ENCODE data around the gene PARD6G.

Gene PARD6G, protein sequence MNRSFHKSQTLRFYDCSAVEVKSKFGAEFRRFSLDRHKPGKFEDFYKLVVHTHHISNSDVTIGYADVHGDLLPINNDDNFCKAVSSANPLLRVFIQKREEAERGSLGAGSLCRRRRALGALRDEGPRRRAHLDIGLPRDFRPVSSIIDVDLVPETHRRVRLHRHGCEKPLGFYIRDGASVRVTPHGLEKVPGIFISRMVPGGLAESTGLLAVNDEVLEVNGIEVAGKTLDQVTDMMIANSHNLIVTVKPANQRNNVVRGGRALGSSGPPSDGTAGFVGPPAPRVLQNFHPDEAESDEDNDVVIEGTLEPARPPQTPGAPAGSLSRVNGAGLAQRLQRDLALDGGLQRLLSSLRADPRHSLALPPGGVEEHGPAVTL

DNA sequence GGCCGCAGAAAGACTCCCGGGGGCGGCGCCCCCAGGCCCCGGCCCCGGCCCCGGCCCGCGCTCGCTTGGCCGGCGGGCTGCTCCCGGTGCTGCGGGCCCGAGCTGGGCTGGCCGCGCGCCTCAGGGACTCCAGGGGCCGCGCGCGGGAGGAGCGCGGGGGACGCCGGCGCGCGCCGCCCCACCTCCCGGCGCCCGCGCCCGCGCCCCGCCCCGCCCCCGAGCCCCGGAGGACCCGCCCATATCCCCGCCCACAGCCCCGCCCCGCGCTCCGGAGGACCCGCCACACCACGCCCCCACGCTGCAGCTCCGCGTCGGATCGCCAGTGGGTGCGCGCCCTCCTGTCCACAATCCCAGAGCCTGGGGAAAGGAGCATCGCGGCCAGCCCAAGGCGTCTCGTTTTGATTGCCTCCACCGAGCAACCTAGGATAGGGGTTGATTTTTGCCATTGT, at the start of gene PARD6G:
Gene PARD6G, minus strand, starts transcription at position 122 of the 449 bp plus-strand sequence. CDS start 166 bp downstream, outside the sequence.
- DNase-seq (ENCODE audit: low read depth in 2 of 2), result peak; percentile 55

DNA sequence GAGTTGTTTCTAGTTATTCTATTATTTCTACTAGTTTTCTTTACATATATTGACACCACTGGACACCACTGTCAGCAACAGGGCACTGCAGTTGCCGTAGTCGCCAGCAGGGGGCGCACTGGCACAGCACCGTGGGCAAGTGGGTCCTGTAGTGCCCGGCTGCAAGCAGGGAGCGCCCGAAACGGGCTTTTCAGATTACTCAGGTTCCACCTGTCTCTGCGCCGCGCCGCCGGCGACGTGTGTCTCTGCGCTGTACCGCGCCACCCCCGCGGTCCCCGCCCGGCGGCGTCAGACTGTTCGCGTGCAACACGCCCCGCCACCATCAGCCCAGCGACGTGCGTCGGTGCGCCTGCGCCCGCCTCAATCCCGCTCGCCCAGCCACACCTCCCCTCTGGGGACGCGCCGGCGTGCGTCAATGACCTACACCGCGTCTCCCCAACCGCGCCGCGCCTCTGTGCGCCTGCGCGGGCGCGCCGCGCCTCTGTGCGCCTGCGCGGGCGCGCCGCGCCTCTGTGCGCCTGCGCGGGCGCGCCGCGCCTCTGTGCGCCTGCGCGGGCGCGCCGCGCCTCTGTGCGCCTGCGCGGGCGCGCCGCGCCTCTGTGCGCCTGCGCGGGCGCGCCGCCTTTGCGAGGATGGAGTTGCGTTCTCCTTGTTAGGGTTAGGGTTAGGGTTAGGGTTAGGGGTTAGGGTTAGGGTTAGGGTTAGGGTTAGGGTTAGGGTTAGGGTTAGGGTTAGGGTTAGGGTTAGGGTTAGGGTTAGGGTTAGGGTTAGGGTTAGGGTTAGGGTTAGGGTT, 15.1 kb upstream of the PARD6G start:
- DNase-seq (ENCODE audit: low read depth in 2 of 2), result peak in 1 of 2 donors; percentile 43

DNA sequence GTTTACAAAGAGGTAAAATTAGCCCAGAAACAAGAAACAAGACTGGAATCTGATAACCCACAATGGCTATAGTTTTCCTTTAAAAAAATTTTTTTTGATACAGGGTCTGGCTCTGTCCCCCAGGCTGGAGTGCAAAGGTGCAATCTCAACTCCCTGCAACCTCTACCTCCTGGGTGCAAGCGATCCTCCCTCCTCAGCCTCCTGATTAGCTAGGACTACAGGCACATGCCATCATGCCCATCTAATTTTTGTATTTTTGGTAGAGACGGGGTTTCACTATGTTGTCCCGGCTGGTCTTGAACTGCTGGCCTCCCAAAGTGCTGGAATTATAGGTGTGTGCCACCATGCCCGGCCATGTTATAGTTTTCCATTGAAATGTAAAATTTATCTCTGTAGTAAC, 12.3 kb upstream of the PARD6G start:
- DNase-seq (ENCODE audit: low read depth in 2 of 2), result no peak

DNA sequence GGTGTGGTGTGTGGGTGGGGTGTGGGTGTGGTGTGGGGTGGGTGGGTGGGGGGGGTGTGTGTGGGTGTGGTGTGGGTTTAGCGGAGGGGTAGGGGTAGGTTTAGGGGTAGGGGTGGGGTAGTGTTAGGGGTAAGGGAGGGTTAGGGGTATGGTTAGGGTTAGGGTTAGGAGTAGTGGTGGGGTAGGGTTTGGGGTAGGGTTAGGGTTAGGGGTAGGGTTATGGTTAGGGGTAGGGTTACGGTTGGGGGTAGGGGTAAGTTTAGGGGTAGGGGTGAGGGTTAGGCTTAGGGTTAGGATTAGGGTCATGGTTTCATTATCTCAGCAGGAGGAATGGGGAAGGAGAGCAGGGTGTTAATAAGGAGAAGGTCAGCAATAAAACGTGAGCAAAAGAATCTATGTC, 11.3 kb upstream of the PARD6G start:
- no peak for DNase-seq (ENCODE audit: low read depth in 2 of 2)

DNA sequence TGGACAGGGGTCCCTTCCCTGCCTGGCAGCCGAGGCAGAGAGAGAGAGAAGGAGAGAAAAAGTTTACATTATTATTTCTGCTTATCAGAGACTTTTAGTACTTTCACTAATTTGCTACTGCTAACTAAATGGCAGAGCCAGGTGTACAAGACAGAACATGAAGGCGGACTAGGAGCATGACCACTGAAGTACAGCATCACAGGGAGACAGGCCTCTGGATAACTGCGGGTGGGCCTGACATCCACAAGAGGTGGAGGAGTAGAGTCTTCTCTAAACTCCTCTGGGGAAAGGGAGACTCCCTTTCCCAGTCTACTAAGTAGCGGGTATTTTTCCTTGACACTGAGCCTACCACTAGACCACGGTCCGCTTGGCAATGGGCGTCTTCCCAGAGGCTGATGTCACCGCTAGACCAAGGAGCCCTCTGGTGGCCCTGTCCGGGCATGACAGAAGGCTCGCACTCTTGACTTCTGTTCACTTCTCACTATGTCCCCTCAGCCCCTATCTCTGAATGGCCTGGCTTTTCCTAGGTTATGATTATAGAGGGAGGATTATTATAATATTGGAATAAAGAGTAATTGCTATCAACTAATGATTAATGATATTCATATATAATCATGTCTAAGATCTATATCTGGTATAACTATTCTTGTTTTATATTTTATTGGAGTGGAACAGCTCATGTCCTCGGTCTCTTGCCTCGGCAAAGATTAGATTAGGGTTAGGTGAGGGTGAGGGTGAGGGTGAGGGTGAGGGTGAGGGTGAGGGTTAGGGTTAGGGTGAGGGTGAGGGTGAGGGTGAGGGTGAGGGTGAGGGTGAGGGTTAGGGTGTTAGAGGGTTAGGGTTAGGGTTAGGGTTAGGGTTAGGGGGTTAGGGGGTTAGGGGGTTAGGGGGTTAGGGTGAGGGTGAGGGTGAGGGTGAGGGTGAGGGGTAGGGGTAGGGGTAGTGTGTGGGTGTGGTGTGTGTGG, 10.5 kb upstream of the PARD6G start:
- peak; percentile 34 to 59 for DNase-seq (ENCODE audit: low read depth in 2 of 2)

DNA sequence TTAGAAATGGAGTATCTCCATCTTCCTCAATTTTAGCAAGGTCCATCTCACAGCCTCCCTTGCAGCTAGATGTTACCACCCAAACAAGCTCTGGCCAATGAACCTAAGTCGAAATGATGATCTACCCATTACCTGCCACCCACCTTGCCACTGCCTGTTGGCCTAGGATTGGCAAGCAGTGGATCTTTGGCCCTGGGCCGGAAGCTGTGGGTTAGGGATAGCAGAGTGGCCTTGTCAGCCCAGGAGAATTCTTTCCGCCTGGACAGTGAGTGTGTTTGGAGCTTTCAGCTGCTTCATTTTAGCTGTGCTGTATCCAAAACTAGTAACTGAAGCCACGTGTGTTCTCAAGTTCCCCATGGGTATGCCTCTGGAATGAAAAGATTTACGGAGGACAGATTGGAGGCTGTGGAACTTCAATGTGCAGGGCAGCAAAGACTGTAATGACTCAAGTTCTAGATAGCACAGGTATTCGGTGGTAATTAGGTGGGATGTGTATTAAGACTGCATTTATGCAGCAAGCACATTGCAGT, 7.7 kb upstream of the PARD6G start:
- DNase-seq (ENCODE audit: low read depth in 2 of 2), result no peak

DNA sequence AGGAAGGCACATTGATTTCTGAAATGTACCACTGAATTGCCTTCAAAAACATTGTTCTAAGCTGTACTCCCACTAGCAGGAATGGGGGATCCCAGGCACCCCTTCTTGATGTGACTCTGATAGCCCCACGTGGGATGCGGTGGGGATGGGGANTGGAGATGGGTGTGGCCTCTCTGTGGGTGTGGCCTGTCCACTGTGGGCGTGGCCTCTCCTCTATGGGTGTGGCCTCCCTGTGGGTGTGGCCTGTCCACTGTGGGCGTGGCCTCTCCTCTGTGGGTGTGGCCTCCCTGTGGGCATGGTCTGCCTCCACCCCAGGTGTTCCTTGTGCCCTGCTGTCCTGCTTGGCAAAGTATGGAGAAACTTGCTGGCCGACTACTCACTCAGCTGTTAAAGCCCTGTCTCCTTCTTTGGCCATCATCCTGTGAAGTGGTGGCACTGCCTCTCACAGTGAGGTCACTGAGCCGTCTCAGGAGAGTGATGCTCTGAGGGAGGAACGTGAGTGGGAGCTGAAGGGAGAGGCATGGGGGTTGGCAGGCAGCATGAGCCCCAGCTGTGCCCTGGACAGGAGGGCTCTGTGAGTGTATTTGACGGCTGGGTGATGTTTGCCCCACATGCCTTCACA, 6.7 kb upstream of the PARD6G start:
- DNase-seq (ENCODE audit: low read depth in 2 of 2), result peak in 1 of 2 donors; percentile 17

DNA sequence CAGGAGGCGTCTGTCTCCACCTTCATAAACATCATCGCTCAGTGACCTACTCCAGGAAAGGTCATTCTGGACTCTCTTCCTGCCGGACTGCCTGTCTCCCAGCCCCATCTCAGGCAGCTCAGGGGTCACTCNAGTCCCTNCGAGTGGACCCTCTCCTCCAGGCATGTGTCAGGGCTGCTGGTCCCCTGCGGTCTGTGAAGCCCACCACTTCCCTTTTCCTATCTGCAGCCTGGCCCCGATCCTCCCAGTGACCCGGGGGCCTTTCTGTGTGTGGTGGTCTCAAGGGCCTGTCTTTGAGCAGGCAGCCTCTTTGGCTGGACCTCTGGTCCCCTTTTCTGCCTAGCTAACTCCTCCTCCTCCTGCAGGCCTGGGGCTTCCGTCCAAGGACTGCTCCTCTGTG, 5.9 kb upstream of the PARD6G start:
- DNase-seq (ENCODE audit: low read depth in 2 of 2), result no peak

DNA sequence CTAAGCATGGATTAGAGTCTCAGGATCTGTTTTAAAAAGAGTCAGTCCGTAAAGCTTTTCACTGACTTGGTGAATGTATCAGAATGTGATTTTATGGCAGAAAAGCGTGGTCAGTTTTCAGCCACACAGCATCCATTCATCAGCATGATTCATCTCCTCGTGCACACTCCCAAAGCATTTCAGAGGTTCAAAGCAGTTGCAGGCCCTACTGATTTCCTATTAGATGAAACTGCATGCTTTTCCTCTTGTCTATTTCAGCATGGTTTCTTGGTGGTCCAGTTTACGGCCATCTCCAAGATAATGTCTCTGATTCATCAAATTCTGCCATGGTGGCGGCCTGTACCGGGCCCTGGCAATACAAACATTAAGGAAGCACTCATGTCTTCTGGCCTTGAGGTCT, 4.8 kb upstream of the PARD6G start:
- no peak for DNase-seq (ENCODE audit: low read depth in 2 of 2)

DNA sequence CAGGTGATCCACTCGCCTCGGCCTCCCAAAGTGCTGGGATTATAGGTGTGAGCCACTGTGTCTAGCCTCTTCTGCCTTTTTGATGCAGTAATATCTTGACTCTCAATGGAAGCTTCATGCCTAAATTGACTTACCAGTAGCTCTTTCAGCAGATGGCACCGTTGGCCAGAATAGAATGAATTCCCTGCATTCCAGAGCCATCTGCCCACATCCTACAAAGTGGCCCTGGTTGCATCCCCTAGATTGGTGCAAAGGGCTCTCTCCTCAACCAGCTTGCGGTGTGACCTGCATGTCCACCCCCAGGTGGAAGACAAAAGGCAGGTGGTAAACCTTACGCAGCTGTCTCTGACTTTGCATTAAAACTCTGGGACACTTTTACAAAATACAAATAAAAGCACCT, 4.4 kb upstream of the PARD6G start:
- DNase-seq (ENCODE audit: low read depth in 2 of 2), result no peak

DNA sequence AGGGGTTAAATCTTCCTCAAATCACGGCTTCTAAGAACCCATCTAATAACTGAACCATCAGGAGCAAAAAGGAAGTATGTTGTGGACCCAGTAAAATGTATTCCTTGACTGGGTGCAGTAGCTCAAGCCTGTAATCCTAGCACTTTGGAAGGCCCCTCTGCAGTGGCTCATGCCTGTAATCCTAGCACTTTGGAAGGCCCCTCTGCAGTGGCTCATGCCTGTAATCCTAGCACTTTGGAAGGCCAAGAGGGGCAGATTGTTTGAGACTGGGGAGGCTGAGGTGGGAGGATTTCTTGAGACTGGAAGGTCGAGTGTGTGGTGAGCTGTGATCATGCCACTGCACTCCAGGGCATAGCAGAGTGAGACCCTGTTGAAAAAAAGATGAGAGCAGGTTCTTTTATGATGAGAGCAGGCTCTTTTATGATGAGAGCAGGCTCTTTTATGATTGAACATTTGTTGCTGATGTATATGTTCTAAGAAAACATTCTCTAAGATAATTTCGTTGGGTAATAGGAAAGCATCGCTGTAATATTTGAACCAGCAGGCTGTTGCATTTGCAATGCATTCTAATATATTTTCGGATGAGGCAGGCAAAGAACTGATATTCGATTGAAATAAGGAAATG, 3.5 kb upstream of the PARD6G start:
- DNase-seq (ENCODE audit: low read depth in 2 of 2), result no peak

DNA sequence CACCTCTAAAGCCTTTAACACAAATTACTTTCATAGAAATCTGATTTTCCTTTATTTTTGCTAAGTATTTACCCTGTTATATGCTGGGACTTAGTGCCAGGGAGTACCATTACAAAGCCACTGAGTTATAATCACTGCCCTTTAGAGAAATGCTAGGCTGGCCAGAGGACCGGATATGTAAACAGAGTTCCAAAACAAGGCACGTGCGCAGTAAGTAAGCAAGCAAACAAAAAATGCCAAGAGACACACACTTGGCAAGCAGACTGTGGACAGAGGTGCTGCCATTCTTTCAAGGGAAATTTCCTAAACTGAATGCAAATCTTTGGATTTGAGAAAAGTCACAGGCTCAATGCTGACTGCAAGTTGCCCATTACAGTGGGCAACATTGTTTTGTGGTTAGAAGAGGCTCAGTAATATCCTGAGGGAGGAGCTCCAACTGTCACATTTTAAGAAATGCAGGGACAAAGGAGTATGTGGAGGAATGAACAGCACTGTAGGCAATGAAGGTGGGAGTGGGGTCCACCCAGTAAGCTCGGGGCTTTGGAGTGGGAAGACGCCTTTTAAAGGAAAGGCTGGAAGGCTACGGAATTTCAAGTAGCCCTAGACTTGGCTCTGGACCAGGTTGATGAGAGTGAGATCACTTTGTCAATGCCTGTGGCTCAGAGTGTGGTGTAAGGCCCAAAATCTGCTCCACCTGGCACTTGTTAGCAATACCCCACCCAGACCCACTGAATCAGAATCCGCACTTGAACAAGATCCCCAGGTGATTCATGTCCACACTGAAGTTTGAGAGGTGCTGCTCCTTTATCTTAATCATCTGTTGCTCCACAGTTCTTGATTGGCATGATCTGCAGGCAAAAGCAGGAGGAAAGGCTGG, 2.1 kb upstream of the PARD6G start:
- DNase-seq (ENCODE audit: low read depth in 2 of 2), result no peak

DNA sequence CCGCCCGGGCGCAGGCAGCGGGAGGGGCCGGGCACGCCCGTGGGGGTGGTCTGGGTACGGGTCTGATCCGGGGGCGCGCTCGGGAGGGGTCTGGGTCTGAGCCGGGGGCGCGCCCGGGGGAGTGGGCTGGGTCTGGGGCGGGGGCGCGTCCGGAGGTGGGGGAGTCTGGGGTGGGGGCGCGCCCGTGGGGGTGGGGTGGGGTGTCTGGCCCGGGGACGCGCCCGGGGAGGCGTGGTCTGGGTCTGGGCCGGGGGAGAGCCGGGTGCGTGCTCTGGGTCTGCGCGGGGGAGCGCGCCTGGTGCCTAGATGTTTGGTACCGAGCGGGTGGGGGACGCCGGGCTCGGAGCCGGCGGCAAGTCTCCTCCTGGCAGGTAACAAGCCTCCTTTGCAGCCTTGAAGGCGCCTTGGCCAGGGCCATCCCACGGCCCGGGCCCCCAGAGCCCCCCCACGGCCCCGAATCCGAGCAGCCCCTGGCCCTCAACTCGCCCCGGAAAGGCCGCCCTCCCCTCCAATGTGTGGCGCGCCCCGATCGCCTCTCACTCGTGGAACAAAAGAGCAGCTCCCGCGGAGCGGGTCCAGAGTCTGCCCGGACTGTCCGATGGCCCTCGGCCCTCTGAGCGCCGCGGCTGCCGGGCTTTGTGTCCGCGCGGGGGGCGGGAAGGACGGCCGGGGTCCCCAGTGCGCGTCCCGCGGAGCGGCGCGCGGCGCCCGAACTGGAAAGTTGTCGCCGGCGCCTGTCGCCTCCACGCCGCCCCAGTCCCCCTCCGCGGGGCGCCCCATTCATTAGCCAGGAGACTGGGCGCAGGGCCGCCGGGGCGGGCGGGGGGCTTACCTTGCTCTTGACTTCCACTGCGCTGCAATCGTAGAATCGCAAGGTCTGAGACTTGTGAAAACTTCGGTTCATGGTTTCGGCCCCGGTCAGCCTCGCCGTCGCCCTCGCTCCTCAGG, 595 bp downstream of the PARD6G start:
- DNase-seq (ENCODE audit: low read depth in 2 of 2), result no peak

DNA sequence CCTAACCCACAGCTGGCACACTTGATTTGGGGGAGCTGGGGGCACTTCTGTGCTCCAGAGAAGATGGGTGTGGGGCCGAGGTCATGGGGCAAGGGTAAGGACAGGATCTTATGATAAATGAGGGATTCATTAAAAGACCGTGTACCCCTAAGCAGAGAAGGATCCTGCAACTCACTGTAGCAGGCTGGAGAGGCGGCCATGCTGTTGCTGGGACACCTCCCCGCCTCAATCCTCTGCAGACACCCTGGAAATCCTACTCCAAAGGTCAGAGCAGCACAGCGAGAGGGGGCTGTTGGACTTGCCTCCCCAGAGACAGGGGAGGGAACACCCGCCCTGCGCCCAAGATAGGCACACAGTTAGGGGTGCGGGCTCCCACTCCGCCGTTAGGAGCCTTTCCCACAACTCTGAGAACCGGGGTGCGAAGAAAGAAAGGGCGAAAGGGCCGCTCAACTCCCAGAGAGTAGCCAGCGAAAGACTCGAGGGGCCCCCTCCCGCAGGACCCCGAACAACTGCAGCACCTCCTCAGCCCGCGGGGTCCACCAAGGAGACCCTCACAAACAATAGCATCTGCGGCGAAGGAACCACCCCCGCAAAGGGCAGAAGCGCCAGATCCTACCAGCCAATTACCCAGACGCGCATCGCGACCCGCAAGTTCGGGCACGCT, 1.4 kb downstream of the PARD6G start:
- no peak for DNase-seq (ENCODE audit: low read depth in 2 of 2)

DNA sequence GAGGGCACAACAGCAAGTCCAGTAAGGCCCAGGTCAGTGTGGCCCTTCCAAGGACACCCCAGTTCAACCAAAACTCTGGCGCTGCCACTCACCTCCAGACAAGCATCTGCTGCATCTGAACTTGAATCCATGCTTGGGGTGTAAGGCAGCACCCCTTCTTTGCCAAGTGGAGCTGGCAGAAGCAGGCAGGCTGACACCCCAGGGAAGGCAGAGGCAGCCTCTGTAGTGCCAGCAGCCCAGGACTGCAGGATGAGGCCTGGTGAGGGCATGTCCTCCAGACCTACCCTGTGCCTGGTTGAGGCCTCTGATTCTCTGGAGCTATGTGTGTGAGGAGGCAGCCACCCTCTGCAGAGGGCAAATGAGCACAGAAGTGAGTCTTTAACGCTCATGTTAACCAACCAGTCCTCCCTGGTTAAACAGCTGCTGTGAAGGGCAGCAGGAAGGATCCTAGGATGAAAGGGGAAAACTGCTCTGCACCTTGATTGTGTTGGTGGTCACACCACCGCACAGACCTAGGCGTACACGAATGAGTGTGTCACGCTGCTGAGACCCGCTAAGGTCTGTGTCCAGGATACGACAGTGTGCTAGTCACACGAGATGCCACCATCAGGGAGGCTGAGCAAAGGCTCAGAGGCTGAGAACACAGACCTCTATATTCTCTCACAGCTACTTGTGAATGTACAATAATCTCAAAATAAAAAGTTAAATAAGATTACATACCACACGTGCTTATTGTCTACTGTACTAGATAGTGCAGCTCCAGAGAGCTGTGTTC, 2.2 kb downstream of the PARD6G start:
- no peak for DNase-seq (ENCODE audit: low read depth in 2 of 2)

DNA sequence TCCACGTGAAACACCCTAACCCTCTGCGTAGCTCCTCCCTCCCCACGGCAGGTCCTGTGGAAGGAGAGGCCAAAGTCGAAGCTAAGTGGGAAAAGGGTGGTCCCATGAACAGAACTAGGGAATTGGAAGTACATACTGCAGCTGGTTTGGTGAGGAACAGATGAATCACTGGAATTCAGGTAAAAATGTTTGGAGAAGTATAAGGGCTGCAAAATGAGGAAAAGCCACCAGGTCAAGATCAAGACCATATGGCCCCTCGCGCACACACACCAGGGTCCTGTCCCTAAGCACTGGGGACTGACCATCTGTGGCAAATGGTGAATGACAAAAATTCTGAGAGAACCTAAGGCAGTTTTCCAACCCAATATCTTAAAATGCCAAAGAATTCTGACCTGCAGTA, 3.1 kb downstream of the PARD6G start:
- no peak for DNase-seq (ENCODE audit: low read depth in 2 of 2)

DNA sequence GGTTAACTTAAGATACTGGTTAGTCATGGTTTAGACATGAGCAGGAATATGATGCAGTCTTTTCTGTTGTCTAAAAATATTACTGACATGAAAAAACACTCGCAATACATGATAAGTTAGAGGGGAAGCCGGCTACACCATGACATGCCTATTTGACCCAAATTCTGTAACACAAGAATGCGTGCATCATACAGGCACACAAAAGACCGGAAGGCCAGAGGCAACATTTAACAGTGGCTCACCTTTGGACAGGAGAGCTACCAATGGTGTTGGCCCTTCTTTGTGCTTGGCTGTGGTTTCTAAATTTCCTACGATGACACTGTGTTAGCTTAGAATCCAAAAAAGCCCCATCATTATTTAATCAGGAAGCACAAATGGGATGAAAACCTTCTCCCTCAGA, 4.1 kb downstream of the PARD6G start:
- DNase-seq (ENCODE audit: low read depth in 2 of 2), result no peak
